HS-5 (cell line): Measurements from ENCODE around the gene STK25.

Experiments used
- DNase-seq: peaks from one replicate; pipeline ENCODE4 v3.0.0-alpha.2; 2012; ENCODE audit warnings: low read depth

STK25 gene

DNA sequence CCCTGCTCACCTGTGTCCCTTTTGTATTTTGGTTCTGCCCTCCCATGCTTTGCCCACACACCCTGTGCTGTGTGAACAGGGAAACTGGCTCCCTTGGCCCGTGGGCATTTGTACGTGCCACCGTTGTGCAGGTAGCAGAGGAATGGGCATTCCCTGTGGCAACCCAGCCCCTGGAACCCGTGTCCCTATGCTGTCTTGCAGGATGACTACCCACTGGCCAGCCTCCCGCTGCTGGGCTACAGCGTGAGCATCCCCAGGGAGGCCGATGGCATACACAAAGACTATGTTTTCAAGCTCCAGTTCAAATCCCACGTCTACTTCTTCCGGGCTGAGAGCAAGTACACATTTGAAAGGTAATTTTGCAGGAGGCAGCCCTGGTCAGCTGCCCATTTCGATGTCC, 15.3 kb downstream of the STK25 start:
- DNase-seq, result no peak

DNA sequence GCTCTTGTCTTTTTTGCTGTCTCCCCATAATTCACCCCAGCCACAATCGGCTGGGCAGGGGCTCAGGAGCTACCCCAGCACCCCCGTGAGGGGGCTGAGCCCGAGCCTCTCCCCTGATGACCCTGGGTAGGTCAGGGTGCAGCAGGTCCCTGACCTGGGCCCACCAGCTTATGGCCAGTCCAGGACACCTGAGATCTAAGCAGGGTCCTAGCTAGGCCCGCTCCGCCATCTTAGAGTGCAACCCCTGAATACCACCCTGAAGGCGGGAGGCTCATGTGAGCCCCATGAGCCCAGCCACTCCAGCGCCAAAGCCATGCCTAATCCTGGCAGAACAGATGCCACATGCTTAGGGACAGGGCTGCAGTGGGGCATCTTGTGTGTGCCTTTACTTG, 16.2 kb downstream of the STK25 start:
- DNase-seq, result no peak

DNA sequence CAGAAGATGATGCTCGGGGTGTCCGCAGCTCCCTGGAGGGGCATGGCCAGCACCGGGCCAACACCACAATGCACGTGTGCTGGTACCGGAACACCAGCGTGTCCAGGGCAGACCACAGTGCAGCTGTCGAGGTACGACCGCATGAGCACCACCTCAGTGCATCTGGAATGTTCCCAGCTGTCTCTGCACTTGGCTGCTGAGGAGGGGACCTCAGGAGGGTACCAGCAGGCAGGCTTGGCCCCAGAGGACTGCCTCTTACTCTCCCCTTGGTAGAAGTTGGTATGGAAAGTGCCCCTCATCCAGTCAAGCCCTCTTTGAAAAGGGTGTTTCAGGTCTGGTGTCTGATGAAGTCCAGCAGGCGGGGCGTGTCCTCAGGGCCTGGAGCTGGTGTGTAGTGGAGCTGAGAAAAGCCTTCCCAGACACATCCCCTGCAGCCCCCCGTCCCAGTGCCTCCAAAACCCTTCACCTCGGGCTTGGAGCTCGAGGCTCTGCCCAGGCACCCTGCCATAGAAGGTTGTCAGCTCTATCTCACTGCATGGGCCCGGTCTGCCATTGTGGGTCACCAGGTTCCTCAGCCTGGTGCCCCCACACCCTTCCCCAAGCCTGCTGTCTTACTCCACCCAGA, 16.7 kb downstream of the STK25 start:
- no peak for DNase-seq

DNA sequence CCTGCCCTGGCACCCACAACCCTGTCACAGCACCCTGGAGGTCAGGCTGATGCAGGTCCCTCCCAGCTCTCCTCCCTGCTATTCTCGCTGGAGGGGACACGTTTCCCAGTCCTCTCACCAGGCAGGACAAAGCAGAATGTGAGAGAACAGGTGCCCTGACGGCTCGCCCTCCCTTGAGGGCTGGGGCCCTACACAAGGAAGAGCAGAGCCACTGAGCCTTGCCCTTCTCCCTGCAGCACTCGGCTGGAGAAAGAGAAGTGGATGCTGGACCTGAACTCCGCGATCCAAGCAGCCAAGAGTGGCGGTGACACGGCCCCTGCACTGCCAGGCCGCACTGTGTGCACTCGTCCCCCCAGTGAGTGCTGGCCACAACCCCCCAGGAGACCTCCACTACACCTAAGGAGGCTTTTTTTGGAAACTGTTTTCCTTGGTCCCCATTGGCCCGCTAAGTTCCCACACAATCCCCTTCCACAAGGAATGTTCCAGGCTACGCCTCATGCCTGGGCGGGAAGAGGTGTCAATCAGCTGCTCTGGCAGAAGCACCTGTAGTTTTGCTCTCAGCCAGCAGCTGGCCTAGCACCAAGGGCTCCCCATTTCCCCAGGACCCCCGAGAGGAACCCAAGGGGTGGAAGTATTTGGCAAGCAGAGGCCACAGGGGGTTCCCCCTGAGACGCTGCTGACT, 17.4 kb downstream of the STK25 start:
- DNase-seq, result no peak

DNA sequence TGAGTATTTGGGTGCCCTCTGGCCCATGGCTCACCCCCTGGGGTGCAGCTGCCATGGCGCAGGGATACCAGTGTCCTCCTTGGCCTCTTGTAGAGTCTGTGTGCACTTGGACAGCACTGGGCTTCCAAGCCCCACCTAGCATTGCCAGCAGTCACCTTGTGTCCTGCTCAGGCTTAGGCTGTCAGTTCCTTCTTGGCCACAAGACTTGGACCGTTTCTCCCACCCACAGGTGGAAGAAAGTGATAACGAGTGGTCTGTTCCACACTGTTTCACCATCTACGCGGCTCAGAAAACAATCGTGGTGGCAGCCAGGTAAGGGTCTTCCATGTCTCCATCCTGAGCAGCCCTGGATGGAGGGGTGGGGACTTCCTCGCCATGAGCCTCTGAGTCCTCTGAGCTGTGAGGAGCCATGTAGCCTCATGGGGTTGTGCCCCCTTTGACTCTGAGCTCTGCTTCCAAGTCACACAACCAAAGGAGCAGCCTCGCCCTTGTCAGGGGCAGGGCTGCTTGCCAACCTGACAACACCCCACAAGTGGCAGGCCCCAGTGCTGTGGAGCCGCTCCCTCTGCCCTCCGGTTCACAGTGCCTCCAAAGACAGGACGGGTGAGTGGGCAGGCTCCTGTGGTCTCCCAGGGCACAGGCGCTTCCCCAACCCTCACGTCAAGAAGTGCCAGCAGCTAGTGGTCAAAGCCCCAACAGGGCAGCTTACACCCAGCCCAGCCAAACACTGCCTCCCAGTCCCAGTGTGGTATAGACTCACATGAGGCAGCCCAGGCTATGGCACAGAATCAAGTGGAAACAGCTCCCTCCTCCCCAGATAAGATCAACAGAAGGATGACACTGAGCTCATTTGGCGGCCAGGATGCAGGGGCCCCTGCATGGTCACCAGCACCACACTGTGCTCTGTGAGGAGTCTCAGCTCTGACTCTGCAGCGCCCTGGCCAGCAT, 18.4 kb downstream of the STK25 start:
- DNase-seq, result no peak

DNA sequence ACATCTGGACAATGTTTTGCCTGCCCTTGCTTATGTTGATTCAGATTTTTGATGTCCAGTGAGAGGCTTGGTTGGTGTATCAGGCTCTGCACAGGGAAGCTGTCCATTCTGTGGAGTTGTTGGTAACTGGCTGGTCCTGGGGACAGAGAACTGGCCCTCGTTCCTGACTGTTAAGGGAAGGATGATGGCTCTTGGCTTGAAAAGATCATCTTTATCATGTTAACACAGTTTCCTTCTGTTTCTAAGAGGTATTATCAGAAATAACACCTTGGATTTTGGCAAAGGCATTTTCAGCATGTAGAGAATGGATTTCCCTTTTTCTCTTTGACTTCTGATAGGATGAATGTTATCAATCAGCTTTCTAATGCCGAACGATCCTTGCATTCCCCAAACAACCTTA, 19.3 kb downstream of the STK25 start:
- DNase-seq, result no peak

DNA sequence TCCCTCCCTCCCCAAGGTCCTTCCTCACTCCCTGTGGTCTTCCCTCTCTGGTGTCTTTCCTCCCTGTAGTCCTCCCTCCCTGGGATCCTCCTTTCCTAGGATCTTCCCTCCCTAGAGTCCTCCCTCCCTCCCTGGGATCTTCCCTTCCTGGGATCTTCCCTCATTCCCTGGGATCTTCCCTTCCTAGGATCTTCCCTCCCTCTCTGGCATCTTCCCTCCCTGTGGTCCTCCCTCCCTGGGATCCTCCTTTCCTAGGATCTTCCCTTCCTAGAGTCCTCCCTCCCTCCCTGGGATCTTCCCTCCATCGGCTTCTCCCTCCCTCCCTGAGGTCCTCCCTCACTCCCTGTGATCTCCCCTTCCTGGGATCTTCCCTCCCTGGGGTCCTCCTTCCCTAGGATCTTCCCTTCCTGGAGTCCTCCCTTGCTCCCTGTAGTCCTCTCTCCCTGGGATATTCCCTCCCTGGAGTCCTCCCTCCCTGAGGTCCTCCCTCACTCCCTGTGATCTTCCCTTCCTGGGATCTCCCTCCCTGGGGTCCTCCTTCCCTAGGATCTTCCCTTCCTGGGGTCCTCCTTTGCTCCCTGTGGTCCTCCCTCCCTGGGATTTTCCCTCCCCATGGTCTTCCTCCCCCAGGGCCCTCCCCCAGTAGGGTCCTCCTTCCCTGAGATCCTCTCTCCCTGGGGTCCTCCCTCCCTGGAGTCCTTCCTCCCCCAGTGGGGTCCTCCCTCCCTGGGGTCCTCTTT, 23.0 kb downstream of the STK25 start:
- DNase-seq, result no peak

DNA sequence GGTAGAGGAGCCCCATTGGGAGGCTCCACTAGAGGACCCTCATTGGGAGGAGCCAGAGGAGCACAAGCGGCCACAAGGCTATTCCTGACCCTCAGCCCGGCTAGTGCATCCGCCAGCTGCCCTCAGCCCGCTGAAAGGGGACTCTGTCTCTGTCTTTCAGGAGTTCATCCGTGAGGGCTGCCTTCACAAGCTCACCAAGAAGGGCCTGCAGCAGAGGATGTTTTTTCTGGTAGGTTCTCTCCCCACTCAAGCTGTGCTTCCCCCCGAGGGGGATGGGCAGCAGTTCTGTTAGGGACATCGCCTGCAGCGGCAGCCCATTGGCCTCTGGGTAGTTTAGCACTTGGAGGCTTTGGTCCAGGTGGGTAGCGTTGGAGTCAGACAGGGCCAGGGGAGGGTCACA, 25.1 kb downstream of the STK25 start:
- no peak for DNase-seq

DNA sequence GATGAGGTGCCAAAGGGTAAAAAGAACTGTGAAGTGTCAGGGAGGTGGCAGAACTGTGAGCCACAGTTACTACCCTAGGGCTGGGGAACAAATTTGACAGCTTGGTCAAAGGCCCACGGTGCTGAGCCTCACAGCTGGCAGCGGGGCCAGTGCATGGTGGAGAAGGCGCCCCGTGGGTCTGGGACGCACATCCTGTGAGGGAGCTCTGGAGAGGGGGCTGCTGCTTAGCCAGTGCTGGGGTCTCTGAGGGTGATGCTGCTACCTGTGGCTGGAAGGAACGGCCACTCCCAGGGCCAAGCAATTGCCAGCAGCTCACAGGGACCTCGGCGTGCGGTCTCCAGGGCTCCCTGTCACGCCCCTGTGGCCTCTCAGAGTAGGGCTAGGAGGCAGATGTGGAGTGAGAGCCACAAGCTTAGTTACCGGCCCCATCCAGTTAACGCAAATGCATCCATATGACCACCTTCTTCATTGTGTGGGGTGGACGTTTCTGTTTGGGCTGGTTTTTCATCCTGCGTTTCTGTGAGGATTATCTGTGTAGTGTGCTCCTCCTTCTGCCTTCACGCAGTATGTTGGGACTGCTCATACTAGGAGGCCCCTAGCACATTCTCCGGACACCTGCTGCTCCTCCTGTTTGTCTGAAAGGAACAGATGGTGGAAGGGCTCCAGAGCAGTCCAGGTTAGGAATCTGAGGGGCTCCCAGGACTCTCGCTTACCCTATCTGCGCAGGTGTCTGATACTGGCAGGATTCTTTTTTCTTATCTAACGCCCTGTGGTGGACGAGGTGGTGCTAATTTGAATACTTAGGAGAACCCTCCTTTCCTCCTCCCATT, 26.0 kb downstream of the STK25 start:
- DNase-seq, result no peak

DNA sequence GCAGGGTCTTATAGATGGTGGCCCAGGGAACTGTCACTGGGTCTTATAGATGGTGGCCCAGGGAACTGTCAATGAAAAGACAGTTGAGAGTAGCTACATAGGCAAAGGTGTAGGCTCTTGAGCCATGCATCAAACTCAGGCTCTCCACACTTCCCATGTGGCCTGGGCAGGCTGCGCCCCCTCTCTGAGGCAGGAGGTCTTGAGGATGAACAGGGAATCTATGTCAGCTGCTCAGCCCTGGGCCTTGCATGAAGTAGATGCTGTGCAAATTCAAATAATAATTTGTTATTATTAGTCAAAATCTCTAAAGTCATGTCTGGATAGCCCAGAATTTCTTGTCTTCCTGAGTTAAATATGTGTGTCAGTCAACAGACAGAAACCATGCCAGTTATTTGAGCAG, 26.7 kb downstream of the STK25 start:
- DNase-seq, result no peak

DNA sequence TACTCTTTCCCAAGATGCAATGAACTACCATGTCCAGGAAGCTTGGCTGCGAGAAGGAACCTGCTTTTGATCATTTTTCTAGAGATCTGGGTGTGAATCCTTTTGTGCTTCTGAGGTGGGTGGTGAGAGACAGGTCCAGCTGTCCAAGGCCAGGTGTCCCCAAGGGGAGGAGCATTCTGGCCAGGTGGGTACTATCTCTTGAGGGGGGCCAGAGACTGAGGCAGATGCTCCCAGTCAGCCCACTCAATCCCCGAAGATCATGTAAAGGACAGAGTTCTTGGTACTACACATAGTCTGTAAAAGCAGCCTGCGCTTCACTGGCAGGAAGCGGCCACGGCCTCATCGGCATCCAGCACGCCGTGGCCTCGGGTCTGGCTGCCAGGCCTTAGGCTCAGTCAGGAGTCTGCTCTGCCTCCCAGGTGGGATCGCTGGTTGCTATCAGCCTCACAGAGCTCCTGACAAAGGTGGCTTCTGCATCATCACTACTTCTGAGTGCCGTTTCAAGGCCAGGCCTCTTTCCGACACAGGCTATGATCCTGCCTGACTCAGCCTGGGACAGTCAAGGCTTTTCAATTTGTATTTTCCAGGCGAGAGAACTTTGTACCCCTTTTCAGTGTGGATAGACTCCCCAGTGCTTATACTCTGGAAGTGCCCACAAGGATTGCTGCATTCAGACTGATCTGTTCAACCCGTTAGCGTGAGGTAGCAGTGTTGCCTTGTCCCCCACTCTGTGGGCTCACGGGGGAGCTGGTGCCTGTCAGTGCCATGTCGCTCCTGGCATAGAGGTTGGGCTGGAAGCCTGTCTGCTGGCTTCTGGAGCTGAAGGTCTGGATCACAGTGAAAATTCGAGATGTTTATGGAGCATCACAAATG, 29.1 kb downstream of the STK25 start:
- no peak for DNase-seq

DNA sequence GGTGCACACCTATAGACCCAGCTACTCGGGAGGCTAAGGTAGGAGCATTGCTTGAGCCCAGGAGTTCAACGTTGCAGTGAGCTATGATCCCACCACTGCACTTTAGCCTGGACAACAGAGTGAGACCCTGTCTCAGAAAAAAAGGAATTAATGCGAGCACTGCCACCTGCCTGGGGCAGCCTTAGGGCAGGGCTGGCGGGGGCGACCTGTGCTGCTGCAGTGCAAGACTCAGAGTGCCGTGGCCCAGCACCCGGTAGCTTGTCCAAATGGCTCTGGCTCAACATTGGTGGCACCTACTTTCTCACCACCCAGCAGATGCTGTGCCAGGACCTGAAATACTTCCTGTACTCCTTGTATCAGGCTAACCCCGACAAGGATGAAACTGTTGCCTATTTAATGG, 30.2 kb downstream of the STK25 start:
- no peak for DNase-seq

DNA sequence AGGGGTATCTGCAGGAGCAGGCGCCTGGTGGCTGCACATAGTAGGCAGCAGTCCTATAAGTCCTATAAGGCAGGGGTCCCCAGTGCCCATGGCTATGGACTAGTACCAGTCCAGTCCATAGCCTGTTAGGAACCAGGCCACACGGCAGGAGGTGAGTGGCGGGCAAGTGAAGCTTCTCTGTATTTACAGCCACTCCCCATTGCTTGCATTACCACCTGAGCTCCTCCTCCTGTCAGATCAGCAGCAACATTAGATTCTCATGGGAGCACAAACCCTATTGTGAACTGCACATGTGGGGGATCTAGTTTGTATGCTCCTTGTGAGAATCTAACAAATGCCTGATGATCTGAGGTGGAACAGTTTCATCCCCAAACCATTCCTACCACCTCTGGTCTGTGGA, 33.1 kb downstream of the STK25 start:
- DNase-seq, result no peak

DNA sequence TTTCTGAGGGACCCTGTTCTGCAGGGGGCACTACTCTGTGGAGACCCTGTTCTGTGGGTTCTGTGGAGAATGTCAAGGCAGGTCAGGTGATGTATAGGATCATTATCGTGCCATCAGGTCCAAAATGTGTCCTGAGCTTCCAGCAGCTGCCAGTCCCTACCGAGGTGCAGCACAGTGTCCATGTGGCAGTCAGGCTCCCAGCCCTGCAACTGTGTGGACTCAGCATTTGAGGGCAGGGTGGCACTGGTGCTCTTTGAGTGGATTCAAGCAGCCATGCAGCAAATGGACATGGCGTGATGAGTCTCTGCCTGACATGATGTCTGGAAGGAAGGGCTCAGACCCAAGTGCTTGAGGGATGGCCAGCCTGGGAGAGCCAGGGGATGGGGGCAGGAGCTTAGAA, 35.0 kb downstream of the STK25 start:
- no peak for DNase-seq

DNA sequence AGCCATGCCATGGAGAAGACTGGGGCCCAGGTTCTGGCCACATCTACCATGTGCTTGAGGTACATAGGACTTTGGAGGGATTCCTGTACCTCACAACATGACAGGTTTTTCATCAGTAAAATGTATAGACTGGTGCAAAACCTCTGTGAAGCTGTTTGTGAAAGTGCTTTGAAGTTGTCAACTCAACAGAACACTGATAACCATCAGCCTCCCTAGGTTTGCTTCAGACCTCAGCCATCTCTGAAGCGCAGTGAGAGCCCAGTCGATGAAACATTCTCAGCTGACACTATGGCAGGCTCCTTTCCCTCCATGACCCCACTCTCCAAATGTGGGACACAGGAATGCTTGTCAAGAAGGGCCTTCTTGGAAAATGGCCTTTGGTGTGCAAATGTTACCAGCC, 38.6 kb downstream of the STK25 start:
- DNase-seq, result no peak

DNA sequence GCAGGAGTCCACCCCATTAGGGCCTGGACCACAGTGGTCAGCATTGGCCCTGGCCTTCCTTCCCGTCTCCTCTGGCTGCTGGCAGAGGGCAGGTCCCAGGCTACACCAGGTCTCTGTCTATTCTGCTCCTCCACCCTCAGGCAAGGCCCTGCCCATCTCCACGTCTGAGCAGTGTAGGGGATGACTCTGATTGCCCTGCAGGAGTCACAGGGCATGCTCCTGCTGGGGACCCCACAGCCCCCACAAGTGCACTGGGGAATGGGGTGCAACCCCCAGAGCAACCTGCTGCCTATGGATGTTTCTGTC, 40.0 kb downstream of the STK25 start:
- DNase-seq, result no peak

DNA sequence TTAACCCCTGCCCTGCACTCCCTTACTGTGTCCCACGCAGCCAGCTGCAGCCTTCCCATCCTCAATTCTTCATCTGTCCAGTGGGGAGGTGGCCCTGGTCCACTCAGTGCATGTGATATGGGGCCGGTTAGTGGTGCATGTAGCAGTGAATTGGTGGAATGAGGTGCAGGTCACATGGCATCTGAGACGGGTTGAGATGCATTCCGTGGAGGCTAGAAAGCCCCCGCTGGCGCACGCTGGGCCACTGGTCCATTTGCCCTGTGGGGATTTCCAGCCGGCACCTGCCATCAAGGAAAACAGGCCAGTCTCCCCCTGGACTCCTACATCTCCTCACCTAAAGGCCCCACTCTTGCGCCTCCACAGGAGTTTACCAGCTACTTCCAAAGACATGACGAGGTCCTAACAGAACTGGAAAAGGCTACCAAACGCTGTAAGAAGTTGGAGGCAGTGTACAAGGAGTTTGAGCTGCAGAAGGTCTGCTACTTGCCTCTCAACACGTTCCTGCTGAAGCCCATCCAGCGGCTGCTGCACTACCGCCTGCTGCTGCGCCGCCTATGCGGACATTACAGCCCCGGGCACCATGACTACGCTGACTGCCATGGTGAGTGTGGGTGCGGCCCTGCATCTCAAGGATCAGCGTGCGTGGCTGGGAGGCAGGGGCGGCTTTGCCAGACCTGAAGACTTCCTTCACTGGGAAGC, 40.5 kb downstream of the STK25 start:
- DNase-seq, result no peak

DNA sequence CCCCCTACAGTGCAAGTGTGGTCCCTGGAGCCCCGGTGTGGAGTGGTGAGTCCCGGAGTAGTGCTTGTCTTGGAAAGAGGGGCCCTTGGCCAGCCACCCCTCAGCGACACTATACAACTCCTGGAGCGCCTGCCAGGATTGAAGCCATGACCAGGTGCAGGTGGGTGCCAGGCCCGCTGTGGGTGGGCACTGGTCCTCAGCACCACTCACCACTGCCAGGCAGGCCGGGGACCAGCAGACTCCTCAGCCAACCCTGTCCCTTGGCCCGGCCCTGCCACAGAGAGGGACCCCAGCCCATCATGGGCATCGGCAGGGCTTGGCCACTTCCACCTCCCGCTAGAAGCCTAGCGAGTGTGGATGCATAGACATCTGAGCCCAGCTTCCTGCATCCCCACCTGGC, 42.2 kb downstream of the STK25 start:
- DNase-seq, result no peak

DNA sequence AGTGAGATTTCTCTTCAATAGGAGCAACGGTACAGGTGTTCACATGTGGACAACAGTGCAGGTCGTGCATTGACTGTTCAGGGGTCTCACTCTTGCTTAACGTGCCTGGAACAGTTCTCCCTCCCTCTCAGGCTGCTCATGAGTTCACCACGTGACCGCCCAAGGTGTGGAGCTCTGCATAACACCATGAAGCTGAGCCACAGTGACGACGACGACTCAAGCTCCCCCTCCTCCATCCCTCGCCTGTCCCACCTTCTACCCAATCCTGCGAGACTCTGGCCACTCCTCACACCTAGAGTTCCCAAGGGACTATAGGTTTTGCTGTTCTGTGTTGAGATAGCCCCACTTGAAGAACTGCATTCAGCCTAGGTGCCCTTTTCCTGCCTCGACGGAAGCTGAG, 42.8 kb downstream of the STK25 start:
- no peak for DNase-seq
